IPS DF 4.7 (cell line): Measurements from ENCODE around the gene P4HA2.
"Not testable (repeated sequence)": the region's sequence is repeated elsewhere in the genome, so short reads cannot be mapped to it uniquely, and the experiment has no call there.

Experiments used
- DNase-seq: peaks from one replicate; pipeline ENCODE4 v3.0.0-alpha.2; 2013; ENCODE audit warnings: low spot score; ENCODE audit errors: extremely low read depth

P4HA2 gene

DNA sequence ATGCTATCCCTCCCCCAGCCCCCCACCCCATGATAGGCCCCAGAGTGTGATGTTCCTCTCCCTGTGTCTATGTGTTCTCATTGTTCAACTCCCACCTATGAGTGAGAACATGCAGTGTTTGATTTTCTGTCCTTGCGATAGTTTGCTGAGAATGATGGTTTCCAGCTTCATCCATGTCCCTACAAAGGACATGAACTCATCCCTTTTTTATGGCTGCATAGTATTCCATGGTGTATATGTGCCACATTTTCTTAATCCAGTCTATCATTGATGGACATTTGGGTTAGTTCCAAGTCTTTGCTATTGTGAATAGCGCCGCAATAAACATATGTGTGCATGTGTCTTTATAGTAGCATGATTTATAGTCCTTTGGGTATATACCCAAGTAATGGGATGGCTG is 82.3 kb downstream of the P4HA2 start:
- not testable (repeated sequence) for DNase-seq

GRCh38 chr5:132143148-132143547 is 84.5 kb downstream of the P4HA2 start:
- no peak for DNase-seq

GRCh38 chr5:132142459-132142858 is 85.2 kb downstream of the P4HA2 start:
- no peak for DNase-seq
